NCI-H226 (cell line): ENCODE results near the gene KLF5.
"Not testable (repeated sequence)": the region's sequence is repeated elsewhere in the genome, so short reads cannot be mapped to it uniquely, and the experiment has no call there.

Experiments used
- DNase-seq: peaks from one replicate; pipeline ENCODE4 v3.0.0-alpha.2; 2015

KLF5 gene

GRCh38 chr13:73090116-73090822, 31.5 kb downstream of the KLF5 start:
- DNase-seq: peak; percentile 88

DNA sequence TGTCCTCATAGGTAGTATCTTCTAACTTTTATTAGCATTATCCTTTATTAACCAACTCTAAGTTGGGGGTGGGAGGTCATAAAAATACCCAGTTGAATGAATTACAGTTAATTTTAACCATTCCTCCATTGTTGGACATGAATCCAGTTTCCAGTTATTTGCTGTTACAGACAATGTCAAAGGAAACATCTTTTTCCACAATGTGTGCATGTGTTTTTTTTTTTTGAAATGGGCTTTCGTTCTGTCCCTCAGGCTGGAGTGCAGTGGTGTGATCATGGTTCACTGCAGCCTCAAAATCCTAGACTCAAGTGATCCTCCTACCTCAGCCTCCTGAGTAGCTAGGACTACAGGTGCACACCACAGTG, 32.0 kb downstream of the KLF5 start:
- no peak for DNase-seq

DNA sequence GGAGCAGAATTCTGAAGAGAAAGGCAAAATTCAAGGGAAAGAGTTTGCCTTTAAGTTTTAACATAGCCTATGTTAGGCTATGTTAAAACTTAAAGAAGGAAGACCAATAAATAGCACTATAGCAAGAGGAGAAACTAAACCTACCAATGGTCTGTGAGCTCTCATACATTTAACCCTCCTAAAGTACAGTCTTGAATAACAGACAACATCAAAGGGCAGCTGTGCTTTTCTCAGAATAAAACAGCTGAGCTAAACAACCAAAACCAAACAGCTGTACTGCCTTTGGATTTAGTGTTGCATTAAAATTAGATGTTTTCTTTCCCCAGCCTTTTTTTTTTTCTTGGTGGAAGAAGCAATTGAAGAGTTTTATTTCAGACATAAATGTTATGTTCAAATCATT, 34.0 kb downstream of the KLF5 start:
- DNase-seq: no peak

GRCh38 chr13:73096173-73096572, 37.4 kb downstream of the KLF5 start:
- peak; percentile 37 for DNase-seq

DNA sequence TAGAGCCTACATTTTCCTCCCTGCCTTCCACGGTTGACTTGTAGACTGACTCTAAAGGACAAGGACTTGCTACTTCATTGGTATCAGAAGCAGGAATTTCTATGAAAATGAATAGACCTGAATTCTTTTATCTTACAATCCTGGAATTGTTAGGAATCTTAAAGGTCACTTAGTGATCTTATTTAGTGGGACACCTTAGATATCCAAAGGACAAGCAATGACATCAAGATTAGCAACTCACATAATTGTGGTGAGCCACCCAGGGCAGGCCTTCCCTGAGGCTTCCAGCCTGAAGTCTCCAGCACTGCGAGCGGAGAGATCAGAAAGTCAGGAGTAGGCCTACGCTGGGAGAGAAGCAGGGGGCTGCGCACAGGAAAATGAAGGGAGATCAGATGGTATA, 37.8 kb downstream of the KLF5 start:
- no peak for DNase-seq

DNA sequence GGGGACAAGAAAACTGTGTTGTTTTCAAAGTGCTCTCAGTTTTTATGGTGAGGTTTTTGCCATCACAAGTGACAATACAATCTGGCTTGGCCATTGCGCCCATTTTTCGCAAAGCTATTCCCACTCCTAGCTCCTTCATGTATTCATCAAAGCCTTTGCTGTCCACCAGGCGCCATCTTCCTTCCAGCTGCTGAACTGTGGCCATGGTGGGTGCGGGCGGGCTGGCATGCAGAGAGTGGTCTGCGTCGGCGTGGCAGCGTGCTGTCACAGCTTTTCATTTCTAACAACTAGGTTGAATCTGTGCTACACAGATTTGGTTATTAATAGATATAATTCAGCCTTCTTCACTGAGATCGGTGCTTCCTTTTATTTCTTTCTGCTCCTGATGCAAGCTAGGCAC, 42.0 kb downstream of the KLF5 start:
- not testable (repeated sequence) for DNase-seq

- DNase-seq: no peak
Observed at GRCh38 chr13:73101351-73102007, 42.7 kb downstream of the KLF5 start.

GRCh38 chr13:73103238-73103637, 44.4 kb downstream of the KLF5 start:
- DNase-seq: no peak

- DNase-seq: no peak
Observed at GRCh38 chr13:73106513-73107178, 47.8 kb downstream of the KLF5 start.

DNA sequence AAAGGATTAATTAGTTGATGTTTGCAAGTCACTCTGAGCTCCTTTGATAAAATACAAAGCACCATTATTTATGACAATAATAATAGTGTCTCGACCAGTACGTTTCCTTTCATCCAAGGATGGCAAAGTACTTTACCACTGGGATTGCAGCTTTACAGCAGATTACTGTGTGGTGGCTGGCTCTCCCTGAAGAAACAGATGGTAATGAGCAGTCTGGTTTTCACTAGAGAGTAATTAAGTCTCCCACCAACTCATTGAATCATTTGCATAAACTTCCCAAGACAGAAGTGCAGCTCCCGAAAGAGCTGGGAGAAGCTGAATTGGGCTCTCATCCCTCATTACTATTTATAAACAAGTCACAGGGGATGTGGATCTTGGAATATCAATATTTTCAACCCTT, 48.7 kb downstream of the KLF5 start:
- no peak for DNase-seq

GRCh38 chr13:73107970-73108369, 49.2 kb downstream of the KLF5 start:
- DNase-seq: no peak

- DNase-seq: no peak
Observed at GRCh38 chr13:73109288-73109899, 50.6 kb downstream of the KLF5 start.

GRCh38 chr13:73109969-73110368, 51.2 kb downstream of the KLF5 start:
- DNase-seq: no peak

DNA sequence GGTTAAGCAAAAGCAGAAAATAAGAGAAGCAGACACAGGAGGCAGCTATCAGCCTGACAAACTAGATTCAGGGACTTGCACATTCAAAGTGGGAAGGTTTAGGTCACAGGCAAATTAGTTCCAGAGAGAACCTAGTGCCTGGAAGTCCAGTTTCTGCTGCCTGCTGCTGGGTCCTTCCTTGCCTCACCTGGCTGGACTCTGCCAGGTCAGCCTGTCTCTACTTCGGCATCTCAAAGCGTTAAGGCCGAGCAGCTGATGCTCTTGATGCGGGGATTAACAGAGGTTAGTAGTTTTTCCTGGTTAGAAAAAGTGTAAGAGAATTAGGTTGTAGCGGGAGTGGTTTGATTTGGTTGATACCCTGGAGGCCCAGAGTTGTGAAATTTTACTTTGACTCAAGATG, 52.0 kb downstream of the KLF5 start:
- no peak for DNase-seq

- no peak for DNase-seq
Observed at GRCh38 chr13:73111331-73111730, 52.5 kb downstream of the KLF5 start.

DNA sequence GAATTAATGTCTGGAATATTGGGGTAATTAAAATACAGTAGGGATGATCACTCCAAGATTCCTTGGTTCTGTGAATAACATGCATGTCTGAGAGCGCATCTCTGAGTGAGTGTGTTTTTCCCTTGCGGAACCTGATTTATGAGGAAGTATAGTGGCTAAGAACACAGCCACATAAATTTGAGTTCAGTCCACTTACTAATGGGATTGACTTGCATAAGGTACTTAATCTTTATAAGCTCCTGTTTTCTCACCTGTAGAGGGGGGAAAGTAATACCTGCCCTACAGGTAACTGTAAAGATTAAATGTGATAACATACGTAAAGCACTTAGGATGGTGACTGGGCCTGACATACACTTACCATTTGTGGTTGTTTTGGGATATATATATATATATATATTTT, 60.8 kb downstream of the KLF5 start:
- DNase-seq: no peak
